ENCODE measurements around the gene ADGRL3.

The ADGRL3 gene

GRCh38 chr4:61405307-61405706 is 205.2 kb downstream of the ADGRL3 start:
- TF ChIP-seq CTCF (IDR thresholded peaks at IDR 0.05; ENCODE audit: low read depth, low read length): no peak
- TF ChIP-seq EZH2phosphoT487 (IDR thresholded peaks at IDR 0.05; ENCODE audit: low read depth): no peak
- Histone ChIP-seq H4K20me1 (ENCODE audit: insufficient read depth, low read length) (no peaks in the 10 kb centered on the region), H3K36me3 (replicated peaks; ENCODE audit: low read depth, low read length) (no peaks in the 10 kb centered on the region), H3K27ac (ENCODE audit: low read length) (no peak overlapping the region), H3K4me3 (ENCODE audit: low read length) (no peak overlapping the region), H2AFZ (ENCODE audit: low read depth, low read length) (no peak overlapping the region), H3K27me3 (ENCODE audit: low read depth, low read length) (no peaks in the 10 kb centered on the region), H3K4me1 (ENCODE audit: low read length) (no peaks in the 10 kb centered on the region), H3K79me2 (ENCODE audit: low read length) (no peaks in the 10 kb centered on the region), H3K9me3 (ENCODE audit: insufficient read depth, low read length) (no peaks in the 10 kb centered on the region), H3K4me2 (ENCODE audit: low read length) (no peak overlapping the region), H3K9ac (ENCODE audit: low read length) (no peak overlapping the region)

- Histone ChIP-seq H3K27me3 (ENCODE audit: low read depth, low read length) (no peaks in the 10 kb centered on the region), H3K36me3 (replicated peaks; ENCODE audit: low read depth, low read length) (no peaks in the 10 kb centered on the region), H4K20me1 (ENCODE audit: insufficient read depth, low read length) (no peaks in the 10 kb centered on the region), H3K4me3 (ENCODE audit: low read length) (no peak overlapping the region), H3K9ac (ENCODE audit: low read length) (no peak overlapping the region), H3K9me3 (ENCODE audit: insufficient read depth, low read length) (no peaks in the 10 kb centered on the region), H3K4me1 (ENCODE audit: low read length) (peaks cover 6% of the 10 kb centered on the region), H3K79me2 (ENCODE audit: low read length) (no peaks in the 10 kb centered on the region), H2AFZ (ENCODE audit: low read depth, low read length) (no peak overlapping the region), H3K27ac (ENCODE audit: low read length) (no peak overlapping the region), H3K4me2 (ENCODE audit: low read length) (no peak overlapping the region)
- no peak for TF ChIP-seq CTCF (IDR thresholded peaks at IDR 0.05; ENCODE audit: low read depth, low read length)
- no peak for TF ChIP-seq EZH2phosphoT487 (IDR thresholded peaks at IDR 0.05; ENCODE audit: low read depth)
Observed at GRCh38 chr4:61406677-61407076, 206.6 kb downstream of the ADGRL3 start.

DNA sequence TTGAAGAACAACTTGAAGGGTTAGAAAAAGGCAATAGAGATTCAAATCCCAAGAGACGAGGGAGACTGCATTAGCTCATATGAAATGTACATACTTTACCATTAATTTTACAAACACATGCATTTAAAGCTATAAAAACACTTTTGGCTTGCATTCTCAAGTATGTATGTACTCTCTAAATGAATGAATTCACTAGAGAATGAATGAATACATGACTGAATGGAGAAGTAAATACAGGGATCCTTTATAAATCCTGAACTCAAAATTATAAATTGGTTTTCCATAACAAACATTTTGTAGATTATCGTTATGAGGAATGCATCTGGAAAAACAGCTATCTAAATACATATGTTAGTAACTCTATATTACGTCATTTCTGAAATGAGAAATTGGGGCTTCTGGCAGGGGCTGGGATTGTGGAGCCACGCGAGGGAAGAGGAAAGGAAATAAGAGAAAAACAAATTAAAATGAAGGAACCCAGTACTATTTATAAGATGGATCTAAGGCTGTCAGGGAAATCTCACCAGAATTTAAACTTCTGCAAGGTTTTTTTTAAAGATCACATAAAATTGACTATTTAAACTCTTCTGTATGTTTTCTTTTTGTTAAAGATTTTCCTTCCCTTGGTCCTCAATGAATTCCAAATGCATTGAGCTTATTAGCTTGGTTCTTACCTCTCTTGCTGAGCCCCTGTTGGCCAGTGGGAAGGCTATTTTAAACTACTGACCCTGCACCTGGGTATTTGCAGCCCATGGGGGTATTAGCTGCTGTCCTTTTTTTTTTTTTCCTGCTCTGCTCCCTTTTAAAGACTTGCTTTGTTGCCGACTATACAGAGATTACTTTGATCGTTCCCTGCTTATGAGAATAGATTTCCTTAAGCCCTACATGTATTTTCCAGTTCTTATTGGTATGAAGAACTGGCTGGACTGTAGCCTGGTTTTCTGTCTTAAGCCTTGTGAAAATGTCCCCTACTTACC is 207.8 kb downstream of the ADGRL3 start:
- no peaks in the 10 kb centered on the region for H3K36me3 ChIP-seq (replicated peaks; ENCODE audit: low read depth, low read length)
- TF ChIP-seq EZH2phosphoT487 (IDR thresholded peaks at IDR 0.05; ENCODE audit: low read depth) (no peak), CTCF (IDR thresholded peaks at IDR 0.05; ENCODE audit: low read depth, low read length) (no peak)
- H3K4me2 ChIP-seq (ENCODE audit: low read length): no peak overlapping the region
- no peak overlapping the region for H3K9ac ChIP-seq (ENCODE audit: low read length)
- H2AFZ ChIP-seq (ENCODE audit: low read depth, low read length): no peak overlapping the region
- no peak overlapping the region for H3K4me3 ChIP-seq (ENCODE audit: low read length)
- peaks cover 8% of the 10 kb centered on the region for H3K4me1 ChIP-seq (ENCODE audit: low read length)
- H4K20me1 ChIP-seq (ENCODE audit: insufficient read depth, low read length): no peaks in the 10 kb centered on the region
- no peaks in the 10 kb centered on the region for H3K27me3 ChIP-seq (ENCODE audit: low read depth, low read length)
- no peaks in the 10 kb centered on the region for H3K79me2 ChIP-seq (ENCODE audit: low read length)
- H3K27ac ChIP-seq (ENCODE audit: low read length): no peak overlapping the region
- H3K9me3 ChIP-seq (ENCODE audit: insufficient read depth, low read length): no peaks in the 10 kb centered on the region

GRCh38 chr4:61408861-61409260 is 208.7 kb downstream of the ADGRL3 start:
- Histone ChIP-seq H3K9ac (ENCODE audit: low read length) (no peak overlapping the region), H2AFZ (ENCODE audit: low read depth, low read length) (no peak overlapping the region), H3K27ac (ENCODE audit: low read length) (no peak overlapping the region), H4K20me1 (ENCODE audit: insufficient read depth, low read length) (no peaks in the 10 kb centered on the region), H3K4me2 (ENCODE audit: low read length) (no peak overlapping the region), H3K36me3 (replicated peaks; ENCODE audit: low read depth, low read length) (no peaks in the 10 kb centered on the region), H3K4me3 (ENCODE audit: low read length) (no peak overlapping the region), H3K4me1 (ENCODE audit: low read length) (peaks cover 8% of the 10 kb centered on the region), H3K79me2 (ENCODE audit: low read length) (no peaks in the 10 kb centered on the region), H3K27me3 (ENCODE audit: low read depth, low read length) (no peaks in the 10 kb centered on the region), H3K9me3 (ENCODE audit: insufficient read depth, low read length) (no peaks in the 10 kb centered on the region)
- TF ChIP-seq EZH2phosphoT487 (IDR thresholded peaks at IDR 0.05; ENCODE audit: low read depth): no peak
- no peak for TF ChIP-seq CTCF (IDR thresholded peaks at IDR 0.05; ENCODE audit: low read depth, low read length)

Measured in OCI-LY3 (cell line).